Upper lobe of left lung (tissue), 6 donors: ENCODE results near the gene INO80C. TPM values are rescaled to one million over a fixed set of nuclear protein-coding genes. Genes with fewer than 3 reads are reported as not detected.

Experiments
- ATAC-seq, 2 donors: fragments of 200-7000 bp; cut with Tn5 transposase; one replicate each; pipeline ENCODE4 v1.9.1; 2022; ENCODE audit warnings: mild to moderate bottlenecking in 2 of 2, moderate library complexity in 2 of 2; ENCODE audit not compliant: low FRiP score in 2 of 2
- DNase-seq, 2 donors: peaks; one replicate each; pipeline ENCODE4 v3.0.0-alpha.2; 2019 to 2020
- H3K27ac ChIP-seq, 4 donors: fragments of 200-600 bp; sonication (generic); one replicate each; pipeline ENCODE4 v1.5.1; 2016 to 2019
- H3K27me3 ChIP-seq, 4 donors: fragments of 200-600 bp; sonication (generic); one replicate each; pipeline ENCODE4 v1.5.1; 2017 to 2019
- H3K36me3 ChIP-seq, 4 donors: fragments of 200-600 bp; sonication (generic); one replicate each; pipeline ENCODE4 v1.5.1; 2016 to 2019
- H3K4me1 ChIP-seq, 4 donors: fragments of 200-600 bp; sonication (generic); one replicate each; pipeline ENCODE4 v1.5.1; 2018 to 2019
- H3K4me3 ChIP-seq, 4 donors: fragments of 200-600 bp; sonication (generic); one replicate each; pipeline ENCODE4 v1.5.1; 2017 to 2019; ENCODE audit warnings: mild to moderate bottlenecking in 2 of 4, moderate library complexity in 1 of 4
- H3K9me3 ChIP-seq, 4 donors: fragments of 200-600 bp; sonication (generic); one replicate each; pipeline ENCODE4 v1.5.1; 2018 to 2019
- EP300 ChIP-seq, 4 donors: sonication (generic); formaldehyde crosslinking; IDR thresholded peaks; one replicate each; pipeline ENCODE4 v1.5.1; 2017; ENCODE audit warnings: antibody characterized with exemption in 4 of 4, control low read depth in 2 of 4
- POLR2A ChIP-seq, 4 donors: fragments of 450-650 bp; IDR thresholded peaks; one replicate each; pipeline ENCODE4 v1.5.1; 2016 to 2017; ENCODE audit warnings: antibody characterized with exemption in 4 of 4, mild to moderate bottlenecking in 2 of 4
- POLR2AphosphoS5 ChIP-seq, 2 donors: sonication (generic); formaldehyde crosslinking; IDR thresholded peaks; one replicate each; pipeline ENCODE4 v1.5.1; 2017; ENCODE audit warnings: antibody characterized with exemption in 2 of 2
- WGBS, 2 donors: methylation state at CpG; one replicate each; pipeline ENCODE4 v1.1.5; 2017 to 2018; 5-methylcytosine and 5-hydroxymethylcytosine counted together
- total RNA-seq, 6 donors: library from RNA; depleted of rRNA in 4 of 6; stranded (reverse); fragments of >200 nt in 4 of 6; gene quantifications; one replicate each; pipeline versions ENCODE4 v1.1.0 to v1.2.1, GENCODE V29; 2016 to 2021
- TF ChIP-seq, protein P1 (sequence below), 6 experiments: fragments of 450-650 bp in 4 of 6; fragments of 200-600 bp in 2 of 6; sonication (generic) in 2 of 6; IDR thresholded peaks; one replicate each; pipeline ENCODE4 v1.5.1; 2016 to 2019; ENCODE audit warnings: antibody characterized with exemption in 6 of 6
- donor health status: DM: no; HTN: no; CAD: no; lungs with moderate emphysema.
- donor health status: DM: no; HTN: yes; CAD: no; lungs with severe emphysema.

Gene INO80C
- total RNA-seq, 6 donors from 2014 or later = 8.7 to 87.0 (median 19.6) TPM

DNA sequence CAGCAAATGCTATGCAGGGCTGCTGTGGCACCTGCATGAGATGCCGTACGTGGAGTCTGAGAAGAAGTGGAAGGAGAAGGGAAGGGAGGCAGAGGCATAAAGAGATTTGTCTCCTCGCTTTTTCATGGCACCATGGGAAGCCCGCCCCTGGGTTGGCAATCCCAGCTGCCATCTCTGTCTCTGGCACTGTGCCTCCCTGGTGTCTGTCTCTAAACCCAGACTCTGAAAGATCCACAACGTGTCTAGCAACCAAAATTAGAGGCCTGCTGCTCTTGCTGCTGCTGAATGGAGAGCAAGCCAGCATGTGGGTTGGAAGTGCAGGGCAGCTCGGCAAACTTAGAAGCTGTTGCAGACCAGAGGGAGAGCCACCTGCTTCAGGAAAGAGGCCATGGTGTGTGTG is 53.1 kb downstream of the INO80C start:
- H3K36me3 ChIP-seq = no peaks in the 10 kb centered on the region
- H3K4me3 ChIP-seq = no peak overlapping the region
- H3K4me1 ChIP-seq = no peaks in the 10 kb centered on the region
- DNase-seq (no peak), ATAC-seq (no peak)
- no peak overlapping the region for H3K27ac ChIP-seq
- H3K9me3 ChIP-seq = no peaks in the 10 kb centered on the region
- TF ChIP-seq POLR2AphosphoS5 (IDR thresholded peaks at IDR 0.05) = no peak
- no peak for TF ChIP-seq POLR2A (IDR thresholded peaks at IDR 0.05)
- TF ChIP-seq EP300 (IDR thresholded peaks at IDR 0.05) = no peak
- TF ChIP-seq, protein P1, sequence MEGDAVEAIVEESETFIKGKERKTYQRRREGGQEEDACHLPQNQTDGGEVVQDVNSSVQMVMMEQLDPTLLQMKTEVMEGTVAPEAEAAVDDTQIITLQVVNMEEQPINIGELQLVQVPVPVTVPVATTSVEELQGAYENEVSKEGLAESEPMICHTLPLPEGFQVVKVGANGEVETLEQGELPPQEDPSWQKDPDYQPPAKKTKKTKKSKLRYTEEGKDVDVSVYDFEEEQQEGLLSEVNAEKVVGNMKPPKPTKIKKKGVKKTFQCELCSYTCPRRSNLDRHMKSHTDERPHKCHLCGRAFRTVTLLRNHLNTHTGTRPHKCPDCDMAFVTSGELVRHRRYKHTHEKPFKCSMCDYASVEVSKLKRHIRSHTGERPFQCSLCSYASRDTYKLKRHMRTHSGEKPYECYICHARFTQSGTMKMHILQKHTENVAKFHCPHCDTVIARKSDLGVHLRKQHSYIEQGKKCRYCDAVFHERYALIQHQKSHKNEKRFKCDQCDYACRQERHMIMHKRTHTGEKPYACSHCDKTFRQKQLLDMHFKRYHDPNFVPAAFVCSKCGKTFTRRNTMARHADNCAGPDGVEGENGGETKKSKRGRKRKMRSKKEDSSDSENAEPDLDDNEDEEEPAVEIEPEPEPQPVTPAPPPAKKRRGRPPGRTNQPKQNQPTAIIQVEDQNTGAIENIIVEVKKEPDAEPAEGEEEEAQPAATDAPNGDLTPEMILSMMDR (IDR thresholded peaks at IDR 0.05) = no peak
- 83 to 88% methylated on average over 6 of the region's 6 CpGs for WGBS, 2 donors
- H3K27me3 ChIP-seq = no peaks in the 10 kb centered on the region

DNA sequence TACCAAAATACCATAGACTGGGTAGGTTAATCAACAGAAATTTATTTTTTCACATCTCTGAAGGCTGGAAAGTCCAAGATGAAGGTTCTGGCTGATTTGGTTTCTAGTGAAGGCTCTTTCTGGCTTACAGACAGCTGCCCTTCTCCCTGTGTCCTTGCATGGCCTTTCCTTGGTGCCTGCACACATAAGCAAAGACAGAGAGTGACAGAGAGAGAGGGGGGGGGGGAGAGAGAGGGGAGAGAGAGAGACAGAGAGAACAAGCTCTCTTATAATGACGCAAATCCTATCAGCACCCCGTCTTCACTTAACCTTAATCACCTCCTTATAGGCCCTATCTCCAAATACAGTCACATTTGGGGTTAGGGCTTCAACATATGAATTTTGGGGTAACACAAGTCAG is 53.9 kb downstream of the INO80C start:
- ATAC-seq (no peak), DNase-seq (no peak)
- TF ChIP-seq EP300 (IDR thresholded peaks at IDR 0.05) (no peak), POLR2A (IDR thresholded peaks at IDR 0.05) (no peak)
- TF ChIP-seq, protein P1 (IDR thresholded peaks at IDR 0.05) = no peak
- no peaks in the 10 kb centered on the region for H3K4me1 ChIP-seq
- H3K9me3 ChIP-seq = no peaks in the 10 kb centered on the region
- WGBS, 2 donors = 50 to 93% methylated on average over 2 of the region's 2 CpGs
- no peaks in the 10 kb centered on the region for H3K36me3 ChIP-seq
- no peak overlapping the region for H3K27ac ChIP-seq
- no peak overlapping the region for H3K4me3 ChIP-seq
- H3K27me3 ChIP-seq = no peaks in the 10 kb centered on the region

DNA sequence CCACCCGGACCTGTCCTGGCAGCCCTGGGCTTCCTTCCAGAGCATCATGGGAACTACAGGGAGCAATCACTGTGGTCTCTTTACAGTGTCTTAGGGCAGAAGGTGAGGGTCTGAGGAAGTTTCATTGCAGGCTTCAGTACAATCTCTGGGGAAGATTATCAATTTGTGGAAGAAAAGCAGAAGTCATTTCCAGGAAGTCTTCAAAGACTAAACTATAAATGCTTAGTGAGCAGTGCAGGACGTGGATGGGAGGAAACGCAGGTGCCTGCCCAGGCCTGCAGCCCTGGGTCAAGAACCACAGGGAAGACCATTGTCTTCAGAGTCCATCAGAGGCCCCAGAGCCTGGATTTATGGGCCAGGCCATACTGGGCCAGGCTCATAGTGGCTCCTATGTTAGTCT is 54.3 kb downstream of the INO80C start:
- no peaks in the 10 kb centered on the region for H3K4me1 ChIP-seq
- no peak for ATAC-seq
- WGBS, 2 donors = 67 to 73% methylated on average over 2 to 3 of the region's 3 CpGs

DNA sequence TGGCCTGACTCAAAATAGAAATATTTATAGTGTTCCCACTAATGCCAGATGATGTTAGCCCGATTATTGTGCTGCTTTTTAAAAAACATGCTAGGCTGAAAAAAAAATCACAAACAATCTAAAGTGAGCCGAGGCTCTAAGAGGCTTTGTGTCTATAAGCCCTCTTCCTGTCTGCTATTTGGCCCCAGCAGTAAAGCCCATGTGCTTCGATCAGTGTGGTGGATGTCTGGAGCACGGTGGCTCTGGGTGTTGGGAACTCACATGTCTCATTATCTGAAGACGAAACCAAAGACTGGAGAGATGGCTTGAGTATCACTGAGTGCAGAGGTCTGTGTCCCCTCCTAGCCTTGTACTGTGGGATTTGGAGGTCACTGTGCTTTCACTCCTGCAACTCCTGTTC is 55.1 kb downstream of the INO80C start:
- no peak for DNase-seq
- Histone ChIP-seq H3K27me3 (no peaks in the 10 kb centered on the region), H3K27ac (no peak overlapping the region), H3K4me1 (no peaks in the 10 kb centered on the region), H3K4me3 (no peak overlapping the region), H3K9me3 (no peaks in the 10 kb centered on the region), H3K36me3 (no peaks in the 10 kb centered on the region)
- WGBS, 2 donors = 47 to 62% methylated on average over 5 of the region's 5 CpGs
- TF ChIP-seq POLR2A (IDR thresholded peaks at IDR 0.05) (no peak), EP300 (IDR thresholded peaks at IDR 0.05) (no peak), POLR2AphosphoS5 (IDR thresholded peaks at IDR 0.05) (no peak)
- TF ChIP-seq, protein P1 (IDR thresholded peaks at IDR 0.05) = no peak
- ATAC-seq = no peak

More for the DNA sequence above, 54.3 kb downstream of the INO80C start:
- H3K4me3 ChIP-seq = no peak overlapping the region
- H3K27ac ChIP-seq = no peak overlapping the region
- no peaks in the 10 kb centered on the region for H3K9me3 ChIP-seq
- no peaks in the 10 kb centered on the region for H3K27me3 ChIP-seq
- DNase-seq = no peak
- TF ChIP-seq, protein P1 (IDR thresholded peaks at IDR 0.05) = no peak
- TF ChIP-seq EP300 (IDR thresholded peaks at IDR 0.05) (no peak), POLR2AphosphoS5 (IDR thresholded peaks at IDR 0.05) (no peak), POLR2A (IDR thresholded peaks at IDR 0.05) (no peak)
- H3K36me3 ChIP-seq = no peaks in the 10 kb centered on the region

DNA sequence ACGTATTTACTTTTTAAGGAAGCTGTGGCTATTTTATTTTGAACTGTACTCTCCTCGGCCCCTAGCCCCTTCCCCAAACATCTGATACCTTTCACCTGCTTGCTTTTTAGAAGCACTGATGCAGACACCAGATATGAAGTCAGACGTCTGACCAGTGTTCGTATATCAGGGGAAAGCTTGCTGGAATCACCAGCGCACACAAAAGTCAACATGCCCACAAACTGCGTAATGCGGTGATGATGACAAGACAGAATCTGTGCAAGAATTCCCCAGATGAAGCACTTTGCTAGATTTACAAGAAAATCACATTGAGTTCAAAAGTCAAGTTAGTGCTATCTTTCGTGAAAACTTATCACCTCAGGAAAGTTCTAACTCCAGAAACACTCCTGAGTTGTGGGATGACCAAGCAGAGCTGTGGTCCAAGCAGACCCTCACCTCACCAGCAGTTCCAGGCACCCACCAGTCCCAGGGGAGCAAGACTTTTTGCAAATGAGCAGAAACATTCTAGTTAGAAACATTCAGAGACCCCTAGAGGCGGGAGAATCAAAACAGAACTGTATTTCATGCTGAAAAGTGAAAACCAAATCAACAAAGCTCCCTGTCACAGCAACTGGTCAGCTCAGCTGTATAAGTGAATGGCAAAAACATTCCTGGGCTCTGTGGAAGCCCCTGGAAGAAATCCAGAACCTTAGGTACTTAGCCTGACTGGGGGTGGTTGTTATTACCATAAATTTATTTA is 55.7 kb downstream of the INO80C start:
- Histone ChIP-seq H3K4me3 (no peak overlapping the region), H3K36me3 (no peaks in the 10 kb centered on the region), H3K27ac (no peak overlapping the region), H3K4me1 (no peaks in the 10 kb centered on the region), H3K9me3 (no peaks in the 10 kb centered on the region), H3K27me3 (no peaks in the 10 kb centered on the region)
- WGBS, 2 donors = 85 to 87% methylated on average over 9 of the region's 9 CpGs
- TF ChIP-seq POLR2AphosphoS5 (IDR thresholded peaks at IDR 0.05) = no peak
- TF ChIP-seq EP300 (IDR thresholded peaks at IDR 0.05) = no peak
- no peak for TF ChIP-seq POLR2A (IDR thresholded peaks at IDR 0.05)
- TF ChIP-seq, protein P1 (IDR thresholded peaks at IDR 0.05) = no peak
- ATAC-seq (no peak), DNase-seq (no peak)
